B cell (primary cell): ENCODE results near the gene CERK. TPM values are rescaled to one million over a fixed set of nuclear protein-coding genes. Genes with fewer than 3 reads are reported as not detected.

Experiments
- ATAC-seq: fragments of 200-7000 bp; cut with Tn5 transposase; one replicate; pipeline ENCODE4 v1.10.0; 2021; ENCODE audit warnings: low read depth, mild to moderate bottlenecking, moderate number of reproducible peaks, moderate library complexity
- CTCF ChIA-PET: fragments of 350-600 bp; sonication (Branson Sonifier 250); formaldehyde crosslinking; loops from one replicate; lab custom pipeline; 2021; ENCODE audit warnings: antibody characterized with exemption, inconsistent platforms; lab: Charles Lee
- POLR2A ChIA-PET: fragments of 350-600 bp; sonication (Branson Sonifier 250); formaldehyde crosslinking; loops from one replicate; lab custom pipeline; 2021; ENCODE audit warnings: antibody characterized with exemption; lab: Charles Lee
- DNase-seq: peaks from one replicate; pipeline ENCODE4 v3.0.0; 2013
- H2AFZ ChIP-seq: 2 replicates; pipeline ENCODE4 v1.6.1; 2012; ENCODE audit warnings: mild to moderate bottlenecking, low read depth, low read length; ENCODE audit not compliant: insufficient read depth, poor library complexity, severe bottlenecking
- H3K27ac ChIP-seq, 2 donors: 1 replicate in 1 of 2; 2 replicates in 1 of 2; pipeline ENCODE4 v1.5.1; 2012 to 2013; ENCODE audit warnings: low read length in 2 of 2, mild to moderate bottlenecking in 2 of 2, moderate library complexity in 1 of 2
- H3K27me3 ChIP-seq, 4 experiments: fragments of 200-600 bp in 1 of 4; sonication (generic) in 1 of 4; replicated peaks in 1 of 4; 1 replicate in 2 of 4; 2 replicates in 2 of 4; pipeline versions ENCODE4 v1.6.1 to v1.7.0; 2013 to 2016; ENCODE audit warnings: low read length in 3 of 4, mild to moderate bottlenecking in 2 of 4, mixed read lengths in 1 of 4, moderate library complexity in 1 of 4; ENCODE audit not compliant: insufficient read depth in 4 of 4, control insufficient read depth in 3 of 4; ENCODE audit errors: control extremely low read depth in 1 of 4
- H3K36me3 ChIP-seq, 2 experiments: replicated peaks in 1 of 2; 1 replicate in 1 of 2; 2 replicates in 1 of 2; pipeline versions ENCODE4 v1.6.1 to v1.7.1; 2013; ENCODE audit warnings: low read length in 1 of 2; ENCODE audit not compliant: insufficient read depth in 2 of 2, control insufficient read depth in 1 of 2; ENCODE audit errors: control extremely low read depth in 1 of 2, extremely low read depth in 1 of 2
- H3K4me1 ChIP-seq, 2 donors: fragments of 200-600 bp in 1 of 2; sonication (generic) in 1 of 2; 1 replicate in 1 of 2; 2 replicates in 1 of 2; pipeline versions ENCODE4 v1.5.1 to v1.6.1; 2013 to 2017; ENCODE audit warnings: low read length in 2 of 2; ENCODE audit not compliant: control insufficient read depth in 2 of 2, insufficient read depth in 2 of 2
- H3K4me2 ChIP-seq: replicated peaks from 2 replicates; pipeline ENCODE3; 2012; ENCODE audit warnings: mild to moderate bottlenecking, low read depth, low read length; ENCODE audit not compliant: poor library complexity, severe bottlenecking
- H3K4me3 ChIP-seq, 5 experiments: fragments of 200-600 bp in 1 of 5; sonication (generic) in 1 of 5; 1 replicate in 3 of 5; 2 replicates in 2 of 5; pipeline versions ENCODE4 v1.5.1 to v1.7.0; 2011 to 2016; ENCODE audit warnings: low read length in 4 of 5, mild to moderate bottlenecking in 4 of 5, low read depth in 2 of 5, control low read depth in 1 of 5, moderate library complexity in 1 of 5; ENCODE audit not compliant: insufficient read depth in 1 of 5; ENCODE audit errors: control extremely low read depth in 1 of 5, extremely low read depth in 1 of 5
- H3K79me2 ChIP-seq: fragments of 200-600 bp; sonication (generic); one replicate; pipeline ENCODE4 v1.6.0; 2016; ENCODE audit warnings: low read length; ENCODE audit not compliant: control insufficient read depth, insufficient read depth
- H3K9ac ChIP-seq: fragments of 200-600 bp; sonication (generic); 2 replicates; pipeline ENCODE4 v1.6.1; 2017; ENCODE audit warnings: mild to moderate bottlenecking, low read length, moderate library complexity
- H3K9me3 ChIP-seq, 3 donors: one replicate each; pipeline versions ENCODE4 v1.6.1 to v1.7.1; 2013; ENCODE audit warnings: low read length in 2 of 3; ENCODE audit not compliant: control insufficient read depth in 2 of 3, insufficient read depth in 1 of 3; ENCODE audit errors: control extremely low read depth in 1 of 3
- H4K20me1 ChIP-seq: 2 replicates; pipeline ENCODE4 v1.6.0; 2012; ENCODE audit warnings: mild to moderate bottlenecking, low read length; ENCODE audit not compliant: insufficient read depth, control insufficient read depth, poor library complexity, severe bottlenecking
- H3K27ac Mint-ChIP-seq: one replicate; pipeline ENCODE4 v1.8.0; 2021; ENCODE audit warnings: mixed read lengths
- H3K27me3 Mint-ChIP-seq: one replicate; pipeline ENCODE4 v1.8.0; 2021; ENCODE audit warnings: mixed read lengths
- H3K4me1 Mint-ChIP-seq: one replicate; pipeline ENCODE4 v1.8.0; 2021; ENCODE audit warnings: mixed read lengths
- H3K4me3 Mint-ChIP-seq: one replicate; pipeline ENCODE4 v1.8.0; 2021; ENCODE audit warnings: mixed read lengths
- H3K9me3 Mint-ChIP-seq: one replicate; pipeline ENCODE4 v1.8.0; 2022; ENCODE audit warnings: mixed read lengths; ENCODE audit not compliant: insufficient read depth
- EZH2 ChIP-seq: IDR thresholded peaks from 2 replicates; pipeline ENCODE4 v1.6.1; 2012; ENCODE audit warnings: borderline replicate concordance, low read depth, mild to moderate bottlenecking, moderate library complexity, low read length; ENCODE audit not compliant: insufficient read depth, poor library complexity, severe bottlenecking
- WGBS: methylation state at CpG from one replicate; pipeline ENCODE4 v1.1.5; 2013; ENCODE audit warnings: missing lambda C conversion rate; ENCODE audit not compliant: insufficient coverage; 5-methylcytosine and 5-hydroxymethylcytosine counted together
- intact Hi-C: fragments of 100-400 bp; cut with micrococcal nuclease; formaldehyde crosslinking; loops from one replicate; pipeline ENCODE4 v1.10.0; 2022
- polyA plus RNA-seq: library from polyadenylated mRNA; depleted of rRNA; stranded (reverse); fragments of >200 nt; gene quantifications from 2 replicates; pipeline ENCODE4 v1.2.3, GENCODE V29; 2012
- total RNA-seq, 2 donors: library from RNA; stranded (reverse); fragments of 120-200 nt in 1 of 2; gene quantifications; 1 replicate in 1 of 2; 2 replicates in 1 of 2; pipeline versions ENCODE4 v1.2.3 to v1.2.4, GENCODE V29; 2013 to 2022
- TF ChIP-seq, protein P1 (sequence below): fragments of 200-600 bp; IDR thresholded peaks from one replicate; pipeline ENCODE4 v1.8.0; 2022; ENCODE audit warnings: antibody characterized with exemption, mild to moderate bottlenecking

Gene CERK
- total and polyA plus RNA-seq, 2 donors (not counting 1 experiment from before 2014, with no cell fraction given), result 23.2 to 48.3 TPM

DNA sequence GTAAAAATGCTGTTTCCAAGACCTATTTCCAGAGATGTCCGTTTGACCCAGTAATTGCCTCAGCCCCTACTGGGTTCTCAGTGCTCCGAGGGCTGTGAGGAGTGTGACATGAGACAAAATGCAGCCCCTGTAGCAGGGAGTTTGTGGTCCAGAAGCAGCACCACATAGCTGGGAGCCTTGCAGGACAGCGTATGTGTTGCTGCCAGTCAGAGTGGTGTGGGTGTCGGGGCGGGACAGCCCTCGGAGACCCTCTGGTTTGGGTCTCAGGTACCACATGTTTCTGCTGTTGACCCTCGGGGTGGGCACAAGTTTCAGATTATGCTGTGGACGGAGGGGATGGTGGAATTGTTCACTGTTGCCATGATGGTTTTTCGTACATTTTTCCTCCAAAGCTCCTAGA is 41.6 kb upstream of the CERK start:
- DNase-seq (no peak), ATAC-seq (no peak)
- peaks cover 90% of the 10 kb centered on the region for H3K4me1 Mint-ChIP-seq
- ChIA-PET CTCF (interaction anchor here (0.9 to 3.3 kb wide), 8 partner anchors 12 to 216 kb away, joined by 3 to 19 read pairs (median 6); partner anchors contain the start of gene TBC1D22A), POLR2A (interaction anchor here (0.9 kb wide), 1 partner anchor 10 kb away, joined by 3 read pairs; no protein-coding TSS in a partner anchor)
- no peak overlapping the region for H2AFZ ChIP-seq
- intact Hi-C loops, result no loop called here
- no peaks in the 10 kb centered on the region for H3K27me3 ChIP-seq
- no peak overlapping the region for H3K4me2 ChIP-seq
- H3K27me3 Mint-ChIP-seq, result no peaks in the 10 kb centered on the region
- peaks cover 3 to 39% of the 10 kb centered on the region in 2 experiments for H3K36me3 ChIP-seq
- no peak overlapping the region for H3K4me3 ChIP-seq
- H3K79me2 ChIP-seq, result peaks cover 95% of the 10 kb centered on the region
- no peak for TF ChIP-seq EZH2
- TF ChIP-seq, protein P1, sequence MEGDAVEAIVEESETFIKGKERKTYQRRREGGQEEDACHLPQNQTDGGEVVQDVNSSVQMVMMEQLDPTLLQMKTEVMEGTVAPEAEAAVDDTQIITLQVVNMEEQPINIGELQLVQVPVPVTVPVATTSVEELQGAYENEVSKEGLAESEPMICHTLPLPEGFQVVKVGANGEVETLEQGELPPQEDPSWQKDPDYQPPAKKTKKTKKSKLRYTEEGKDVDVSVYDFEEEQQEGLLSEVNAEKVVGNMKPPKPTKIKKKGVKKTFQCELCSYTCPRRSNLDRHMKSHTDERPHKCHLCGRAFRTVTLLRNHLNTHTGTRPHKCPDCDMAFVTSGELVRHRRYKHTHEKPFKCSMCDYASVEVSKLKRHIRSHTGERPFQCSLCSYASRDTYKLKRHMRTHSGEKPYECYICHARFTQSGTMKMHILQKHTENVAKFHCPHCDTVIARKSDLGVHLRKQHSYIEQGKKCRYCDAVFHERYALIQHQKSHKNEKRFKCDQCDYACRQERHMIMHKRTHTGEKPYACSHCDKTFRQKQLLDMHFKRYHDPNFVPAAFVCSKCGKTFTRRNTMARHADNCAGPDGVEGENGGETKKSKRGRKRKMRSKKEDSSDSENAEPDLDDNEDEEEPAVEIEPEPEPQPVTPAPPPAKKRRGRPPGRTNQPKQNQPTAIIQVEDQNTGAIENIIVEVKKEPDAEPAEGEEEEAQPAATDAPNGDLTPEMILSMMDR, result no peak
- no peak overlapping the region for H3K4me3 Mint-ChIP-seq
- H3K9ac ChIP-seq, result no peak overlapping the region
- H4K20me1 ChIP-seq, result peaks cover 99% of the 10 kb centered on the region
- no peaks in the 10 kb centered on the region for H3K9me3 Mint-ChIP-seq
- H3K27ac Mint-ChIP-seq, result no peak overlapping the region
- 91% methylated on average over 6 of the region's 9 CpGs for WGBS
- H3K9me3 ChIP-seq, result no peaks in the 10 kb centered on the region
- H3K4me1 ChIP-seq, result peaks cover 81% of the 10 kb centered on the region in 2 donors
- H3K27ac ChIP-seq, result peak overlapping the region in 1 of 2 donors; percentile 87

DNA sequence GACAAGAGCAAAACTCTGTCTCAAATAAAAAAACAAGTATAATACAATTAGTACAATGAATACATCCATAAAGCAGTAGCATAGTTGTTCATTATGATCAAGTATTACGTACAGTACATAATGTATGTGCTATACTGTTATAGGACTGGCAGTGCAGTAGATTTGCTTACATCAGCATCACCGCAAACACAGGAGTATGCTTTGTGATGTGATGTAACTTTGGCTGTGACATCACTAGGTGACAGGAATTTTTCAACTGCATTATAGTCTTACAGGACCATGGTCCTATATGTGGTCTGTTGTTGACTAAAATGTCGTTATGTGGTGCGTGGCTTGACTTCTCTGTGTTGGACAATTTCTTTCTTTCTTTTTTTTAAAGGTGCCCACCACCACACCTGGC is 41.0 kb upstream of the CERK start:
- Mint-ChIP-seq H3K4me1 (peaks cover 93% of the 10 kb centered on the region), H3K4me3 (no peak overlapping the region), H3K9me3 (no peaks in the 10 kb centered on the region), H3K27ac (no peak overlapping the region), H3K27me3 (no peaks in the 10 kb centered on the region)
- TF ChIP-seq EZH2, result no peak
- TF ChIP-seq, protein P1, result no peak
- WGBS, result no CpG with 5 or more reads among the region's 4 CpGs
- H2AFZ ChIP-seq, result no peak overlapping the region
- intact Hi-C loops, result no loop called here
- ChIA-PET CTCF (interaction anchor here (0.8 to 6.1 kb wide), 4 partner anchors 14 to 24 kb away, joined by 4 to 61 read pairs (median 20); partner anchors contain the start of gene TBC1D22A), POLR2A (no interaction called here)
- H3K79me2 ChIP-seq, result peaks cover 92% of the 10 kb centered on the region
- ATAC-seq (no peak), DNase-seq (no peak)
- no peaks in the 10 kb centered on the region for H3K9me3 ChIP-seq
- H3K4me2 ChIP-seq, result no peak overlapping the region
- H3K4me1 ChIP-seq, result peaks cover 87% of the 10 kb centered on the region in 2 donors
- peaks cover 3 to 38% of the 10 kb centered on the region in 2 experiments for H3K36me3 ChIP-seq
- H3K27me3 ChIP-seq, result no peaks in the 10 kb centered on the region
- no peak overlapping the region for H3K9ac ChIP-seq
- H3K4me3 ChIP-seq, result no peak overlapping the region
- peaks cover 93% of the 10 kb centered on the region for H4K20me1 ChIP-seq
- H3K27ac ChIP-seq, result peak overlapping the region in 1 of 2 donors; percentile 87
